Activated B cell treated with CpG ODN at 0.5 μM for 24 hours (primary cell): ENCODE measurements around the gene NDUFC1. TPM values are rescaled to one million over a fixed set of nuclear protein-coding genes. Genes with fewer than 3 reads are reported as not detected.

Experiments
- ATAC-seq: fragments of 200-7000 bp; cut with Tn5 transposase; one replicate; pipeline ENCODE4 v1.10.0; 2021; ENCODE audit warnings: low read depth, mild to moderate bottlenecking, moderate library complexity
- CTCF ChIA-PET: fragments of 350-600 bp; sonication (Branson Sonifier 250); formaldehyde crosslinking; loops from one replicate; lab custom pipeline; 2021; ENCODE audit warnings: antibody characterized with exemption; lab: Charles Lee
- POLR2A ChIA-PET: fragments of 350-600 bp; sonication (Branson Sonifier 250); formaldehyde crosslinking; loops from one replicate; lab custom pipeline; 2021; ENCODE audit warnings: antibody characterized with exemption; lab: Charles Lee
- DNase-seq: peaks from one replicate; pipeline ENCODE4 v3.0.0; 2022
- H3K27ac Mint-ChIP-seq: one replicate; pipeline ENCODE4 v1.8.0; 2020; ENCODE audit warnings: mixed read lengths
- H3K27me3 Mint-ChIP-seq: one replicate; pipeline ENCODE4 v1.8.0; 2021; ENCODE audit warnings: mixed read lengths
- H3K36me3 Mint-ChIP-seq: one replicate; pipeline ENCODE4 v1.8.0; 2021; ENCODE audit warnings: low read depth, mixed read lengths
- H3K4me1 Mint-ChIP-seq: one replicate; pipeline ENCODE4 v1.8.0; 2021; ENCODE audit warnings: mixed read lengths
- H3K4me3 Mint-ChIP-seq: one replicate; pipeline ENCODE4 v1.8.0; 2020; ENCODE audit warnings: mild to moderate bottlenecking, mixed read lengths
- H3K9me3 Mint-ChIP-seq: one replicate; pipeline ENCODE4 v1.8.0; 2020; ENCODE audit warnings: mixed read lengths
- intact Hi-C: fragments of 100-400 bp; cut with micrococcal nuclease; formaldehyde crosslinking; loops from one replicate; pipeline ENCODE4 v1.15.1; 2024
- total RNA-seq: library from RNA; stranded (reverse); gene quantifications from 2 replicates; pipeline ENCODE4 v1.2.3, GENCODE V29; 2022
- TF ChIP-seq, protein P1 (sequence below): fragments of 200-600 bp; IDR thresholded peaks from one replicate; pipeline ENCODE4 v1.8.0; 2022; ENCODE audit warnings: antibody characterized with exemption, mild to moderate bottlenecking

NDUFC1 gene
- total RNA-seq, 1 donor from 2014 or later, result 34.3 TPM

DNA sequence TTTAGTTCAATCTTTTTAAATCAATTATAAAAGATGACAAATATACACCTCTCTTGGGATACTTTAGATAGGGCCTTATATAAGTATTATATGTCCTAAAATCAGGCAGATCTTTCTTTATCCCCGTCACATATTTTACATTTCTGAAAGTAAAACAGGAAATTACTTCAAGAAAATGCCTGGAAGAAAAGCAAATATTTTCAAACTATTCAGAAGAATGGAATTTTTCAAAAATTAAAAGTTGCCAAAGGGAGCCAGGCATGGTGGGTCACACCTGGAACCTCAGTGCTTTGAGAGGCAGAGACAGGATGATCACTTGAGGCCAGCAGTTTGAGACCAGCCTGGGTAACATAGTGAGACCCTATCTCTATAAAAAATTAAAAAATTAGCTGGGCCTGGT is 56.7 kb downstream of the NDUFC1 start:
- Mint-ChIP-seq H3K4me3 (no peak overlapping the region), H3K4me1 (no peaks in the 10 kb centered on the region), H3K27me3 (peaks cover 2% of the 10 kb centered on the region), H3K36me3 (no peaks in the 10 kb centered on the region), H3K9me3 (no peaks in the 10 kb centered on the region), H3K27ac (no peak overlapping the region)
- DNase-seq (no peak), ATAC-seq (no peak)
- intact Hi-C loops, result no loop called here
- ChIA-PET POLR2A (no interaction called here), CTCF (interaction anchor here (1.7 kb wide), 1 partner anchor 50 kb away, joined by 5 read pairs; no protein-coding TSS in a partner anchor)
- TF ChIP-seq, protein P1, sequence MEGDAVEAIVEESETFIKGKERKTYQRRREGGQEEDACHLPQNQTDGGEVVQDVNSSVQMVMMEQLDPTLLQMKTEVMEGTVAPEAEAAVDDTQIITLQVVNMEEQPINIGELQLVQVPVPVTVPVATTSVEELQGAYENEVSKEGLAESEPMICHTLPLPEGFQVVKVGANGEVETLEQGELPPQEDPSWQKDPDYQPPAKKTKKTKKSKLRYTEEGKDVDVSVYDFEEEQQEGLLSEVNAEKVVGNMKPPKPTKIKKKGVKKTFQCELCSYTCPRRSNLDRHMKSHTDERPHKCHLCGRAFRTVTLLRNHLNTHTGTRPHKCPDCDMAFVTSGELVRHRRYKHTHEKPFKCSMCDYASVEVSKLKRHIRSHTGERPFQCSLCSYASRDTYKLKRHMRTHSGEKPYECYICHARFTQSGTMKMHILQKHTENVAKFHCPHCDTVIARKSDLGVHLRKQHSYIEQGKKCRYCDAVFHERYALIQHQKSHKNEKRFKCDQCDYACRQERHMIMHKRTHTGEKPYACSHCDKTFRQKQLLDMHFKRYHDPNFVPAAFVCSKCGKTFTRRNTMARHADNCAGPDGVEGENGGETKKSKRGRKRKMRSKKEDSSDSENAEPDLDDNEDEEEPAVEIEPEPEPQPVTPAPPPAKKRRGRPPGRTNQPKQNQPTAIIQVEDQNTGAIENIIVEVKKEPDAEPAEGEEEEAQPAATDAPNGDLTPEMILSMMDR, result no peak

DNA sequence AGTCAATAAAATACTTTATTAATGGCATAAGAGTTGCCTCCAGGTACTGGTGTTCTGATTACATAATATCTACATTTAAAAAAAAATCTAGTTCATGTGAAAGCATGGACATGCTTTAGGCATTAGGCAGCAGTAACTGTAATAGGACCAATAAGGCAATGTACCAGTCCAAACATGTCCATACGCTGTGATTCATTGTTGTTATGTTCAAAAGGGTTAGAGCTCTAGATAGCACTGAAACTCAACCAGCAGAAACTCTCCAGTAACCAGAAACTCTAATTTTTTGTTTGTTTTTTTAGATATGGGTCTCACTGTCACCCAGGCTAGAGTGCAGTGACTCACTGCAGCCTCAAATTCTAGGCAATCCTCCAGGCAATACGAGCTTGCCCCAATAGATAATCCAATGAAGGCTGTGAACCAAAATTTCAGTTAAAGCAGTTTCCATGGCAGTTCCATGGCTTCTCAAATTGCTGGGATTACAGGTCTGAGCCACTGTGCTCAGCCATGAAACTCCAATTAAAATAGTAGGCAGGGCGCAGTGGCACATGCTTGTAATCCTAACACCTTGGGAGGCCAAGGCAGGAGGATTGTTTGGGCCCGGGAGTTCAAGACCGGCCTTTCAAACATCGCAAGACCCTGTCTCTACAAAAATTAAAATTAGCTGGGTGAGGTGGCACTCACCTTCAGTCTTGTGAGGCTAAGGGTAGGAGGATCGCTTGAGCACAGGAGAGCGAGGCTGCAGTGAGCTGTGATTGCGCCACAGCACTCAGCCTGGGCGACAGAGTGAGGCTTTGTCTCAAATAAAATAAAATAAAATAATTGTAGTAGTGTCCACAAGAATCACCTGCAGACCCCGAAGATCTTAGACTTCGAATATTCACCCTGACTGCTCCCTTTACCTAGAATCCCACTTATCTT is 58.6 kb downstream of the NDUFC1 start:
- peaks cover 2% of the 10 kb centered on the region for H3K27me3 Mint-ChIP-seq
- H3K4me3 Mint-ChIP-seq, result no peak overlapping the region
- POLR2A ChIA-PET, result interaction anchor here (0.6 kb wide), 1 partner anchor 46 kb away, joined by 3 read pairs; no protein-coding TSS in a partner anchor
- ATAC-seq (no peak), DNase-seq (no peak)
- CTCF ChIA-PET, result no interaction called here
- no peaks in the 10 kb centered on the region for H3K36me3 Mint-ChIP-seq
- H3K9me3 Mint-ChIP-seq, result no peaks in the 10 kb centered on the region
- H3K27ac Mint-ChIP-seq, result no peak overlapping the region
- intact Hi-C loops, result no loop called here
- H3K4me1 Mint-ChIP-seq, result peaks cover 9% of the 10 kb centered on the region
- TF ChIP-seq, protein P1, result no peak

DNA sequence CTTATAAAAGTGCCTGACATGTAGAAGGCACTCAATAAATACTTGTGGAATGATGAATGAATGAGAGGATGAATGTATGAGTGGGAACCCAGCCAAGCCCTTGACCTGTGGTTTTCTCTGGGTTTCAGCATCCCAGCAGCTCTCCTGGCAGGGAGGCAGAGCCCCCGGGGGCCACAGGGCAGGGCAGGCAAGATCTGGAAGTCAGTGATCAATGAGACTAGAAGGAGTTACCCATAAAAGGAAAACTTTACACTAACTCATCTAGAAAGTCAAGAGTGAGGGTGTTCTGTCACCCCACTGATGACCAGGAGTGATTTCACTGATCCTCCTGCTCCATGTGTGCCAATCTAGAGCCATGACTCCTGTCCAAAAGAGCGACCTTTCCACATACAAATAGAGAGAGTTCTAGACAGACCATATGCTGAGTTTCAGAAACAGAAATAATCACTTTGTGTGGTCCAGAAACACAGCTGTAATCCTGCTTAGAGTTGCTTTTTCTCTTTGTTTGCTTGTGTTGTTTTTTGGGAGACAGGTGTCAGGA is 59.7 kb downstream of the NDUFC1 start:
- Mint-ChIP-seq H3K27ac (no peak overlapping the region), H3K9me3 (no peaks in the 10 kb centered on the region), H3K36me3 (no peaks in the 10 kb centered on the region), H3K4me1 (peaks cover 16% of the 10 kb centered on the region), H3K27me3 (peaks cover 2% of the 10 kb centered on the region), H3K4me3 (no peak overlapping the region)
- DNase-seq, result no peak
- POLR2A ChIA-PET, result no interaction called here
- intact Hi-C loops, result no loop called here
- no peak for ATAC-seq
- TF ChIP-seq, protein P1, result no peak
- CTCF ChIA-PET, result no interaction called here

DNA sequence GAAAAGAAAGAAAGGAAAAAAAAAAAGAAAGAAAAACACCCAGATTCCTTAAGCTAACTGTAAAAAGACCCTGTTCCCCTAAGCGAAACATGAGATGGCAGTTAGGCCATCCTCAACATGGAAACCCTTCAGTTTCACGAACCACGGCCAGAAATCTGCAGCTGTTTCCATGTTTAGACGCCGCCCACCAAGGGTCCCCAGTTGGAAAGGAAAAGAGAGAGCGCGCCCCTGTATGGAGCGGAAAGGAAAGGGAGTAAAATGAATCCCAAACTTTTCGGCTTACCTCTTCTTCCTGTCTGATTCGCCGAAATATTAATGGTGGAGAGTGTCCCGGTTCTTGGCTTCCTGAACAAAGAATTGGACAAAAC is 60.5 kb downstream of the NDUFC1 start:
- TF ChIP-seq, protein P1, result no peak
- DNase-seq, result no peak
- Mint-ChIP-seq H3K9me3 (no peaks in the 10 kb centered on the region), H3K4me1 (peaks cover 18% of the 10 kb centered on the region), H3K27me3 (peaks cover 2% of the 10 kb centered on the region), H3K36me3 (no peaks in the 10 kb centered on the region), H3K27ac (no peak overlapping the region), H3K4me3 (no peak overlapping the region)
- ChIA-PET CTCF (no interaction called here), POLR2A (no interaction called here)
- intact Hi-C loops, result no loop called here
- ATAC-seq, result no peak

DNA sequence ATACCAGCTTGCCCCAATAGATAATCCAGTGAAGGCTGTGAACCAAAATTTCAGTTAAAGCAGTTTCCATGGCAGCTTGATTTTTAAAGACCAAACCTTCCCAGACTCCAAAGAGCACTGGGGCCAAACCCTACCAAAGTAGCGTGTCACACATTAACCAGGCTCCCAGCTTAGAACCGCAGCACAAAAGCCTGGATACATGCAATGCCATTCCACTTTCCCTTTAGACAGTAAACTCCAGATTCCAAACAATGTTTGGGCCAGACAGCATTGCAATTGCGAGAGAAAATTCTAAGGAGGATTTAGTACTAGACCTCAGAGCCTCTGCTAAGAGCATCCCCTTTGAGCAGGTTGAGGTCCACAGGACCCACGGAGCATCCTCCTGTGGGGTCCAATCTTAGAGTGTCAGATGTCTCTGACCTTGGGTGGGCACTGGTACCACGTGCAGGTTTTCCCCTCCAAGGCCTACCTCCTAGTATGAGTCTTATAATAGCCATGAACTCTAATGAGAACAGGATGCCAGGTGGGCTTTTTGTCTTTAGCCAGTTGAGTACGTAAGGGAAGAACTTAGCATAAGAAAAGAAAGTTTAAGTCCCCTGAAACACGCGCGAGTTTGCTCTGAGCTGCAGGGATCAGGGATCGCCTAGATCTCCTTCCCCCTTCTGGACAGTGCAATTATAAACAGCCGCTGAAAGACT is 61.0 kb downstream of the NDUFC1 start:
- Mint-ChIP-seq H3K36me3 (no peaks in the 10 kb centered on the region), H3K27me3 (peaks cover 2% of the 10 kb centered on the region), H3K4me3 (no peak overlapping the region), H3K9me3 (no peaks in the 10 kb centered on the region), H3K27ac (no peak overlapping the region), H3K4me1 (peaks cover 18% of the 10 kb centered on the region)
- intact Hi-C loops, result no loop called here
- no peak for DNase-seq
- ChIA-PET POLR2A (interaction anchor here (1.1 kb wide), 1 partner anchor 25 kb away, joined by 3 read pairs; no protein-coding TSS in a partner anchor), CTCF (no interaction called here)
- no peak for ATAC-seq
- TF ChIP-seq, protein P1, result no peak
